ENCODE data around the gene CARD11. TPM values are rescaled to one million over a fixed set of nuclear protein-coding genes. Genes with fewer than 3 reads are reported as not detected.
"Not testable (repeated sequence)": the region's sequence is repeated elsewhere in the genome, so short reads cannot be mapped to it uniquely, and the experiment has no call there.

The CARD11 gene
- total RNA-seq, 2 experiments from 2014 or later = 99.4 to 105 TPM

DNA sequence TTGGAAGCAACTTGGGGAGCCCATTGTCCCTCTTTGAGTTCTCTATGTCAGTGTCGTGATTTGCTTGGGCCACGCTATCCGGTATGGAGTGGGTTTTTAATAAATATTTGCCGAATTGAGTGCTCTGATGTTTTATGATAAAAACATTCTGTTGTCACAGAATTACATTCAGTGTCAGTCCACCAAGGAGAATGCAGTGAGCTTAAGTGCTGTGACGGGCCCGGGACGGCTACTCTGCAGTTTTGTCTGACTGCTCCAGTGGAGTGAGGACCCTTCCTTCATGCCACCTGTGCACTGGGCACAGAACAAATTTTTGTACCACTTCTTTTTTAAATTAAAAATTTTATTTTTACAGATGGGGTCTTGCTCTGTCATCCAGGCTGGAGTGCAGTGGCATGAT lies 76.0 kb downstream of the CARD11 start:
- CTCF ChIA-PET = no interaction called here
- Mint-ChIP-seq H3K27me3 (ENCODE audit: low read depth) (no peaks in the 10 kb centered on the region), H3K36me3 (ENCODE audit: low read depth) (peaks cover 39% of the 10 kb centered on the region), H3K9me3 (peaks cover 27% of the 10 kb centered on the region), H3K4me3 (no peak overlapping the region), H3K4me1 (ENCODE audit: low read depth) (peaks cover 37% of the 10 kb centered on the region), H3K27ac (no peak overlapping the region)
- DNase-seq = peak; percentile 2
- intact Hi-C loops (cut with micrococcal nuclease) = no loop called here

DNA sequence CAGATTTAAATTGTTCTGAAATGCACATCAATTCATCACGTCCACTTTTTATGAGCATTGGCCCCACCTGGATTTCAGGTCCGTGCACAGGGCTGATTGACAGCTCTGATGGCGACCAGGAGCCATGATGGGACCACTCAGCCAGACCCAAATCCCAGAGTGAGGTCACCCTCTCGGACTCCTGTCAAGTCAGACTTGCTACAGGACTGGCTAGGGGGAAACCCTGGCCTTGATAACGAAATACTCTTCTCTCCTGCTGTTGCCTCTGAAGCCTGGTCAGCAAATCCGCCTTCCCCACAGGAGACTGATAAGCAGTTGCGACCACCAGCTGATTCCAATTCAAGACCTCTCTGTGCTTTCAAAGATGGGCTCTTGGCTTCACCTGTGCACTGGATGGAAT lies 76.4 kb downstream of the CARD11 start:
- peaks cover 37% of the 10 kb centered on the region for H3K36me3 Mint-ChIP-seq (ENCODE audit: low read depth)
- intact Hi-C loops (cut with micrococcal nuclease) = no loop called here
- no peaks in the 10 kb centered on the region for H3K27me3 Mint-ChIP-seq (ENCODE audit: low read depth)
- H3K27ac Mint-ChIP-seq = no peak overlapping the region
- no peak overlapping the region for H3K4me3 Mint-ChIP-seq
- CTCF ChIA-PET = interaction anchor here (1.2 kb wide), 1 partner anchor 103 kb away, joined by 6 read pairs; no protein-coding TSS in a partner anchor
- H3K9me3 Mint-ChIP-seq = peaks cover 27% of the 10 kb centered on the region
- peaks cover 37% of the 10 kb centered on the region for H3K4me1 Mint-ChIP-seq (ENCODE audit: low read depth)
- DNase-seq = peak; percentile 4

DNA sequence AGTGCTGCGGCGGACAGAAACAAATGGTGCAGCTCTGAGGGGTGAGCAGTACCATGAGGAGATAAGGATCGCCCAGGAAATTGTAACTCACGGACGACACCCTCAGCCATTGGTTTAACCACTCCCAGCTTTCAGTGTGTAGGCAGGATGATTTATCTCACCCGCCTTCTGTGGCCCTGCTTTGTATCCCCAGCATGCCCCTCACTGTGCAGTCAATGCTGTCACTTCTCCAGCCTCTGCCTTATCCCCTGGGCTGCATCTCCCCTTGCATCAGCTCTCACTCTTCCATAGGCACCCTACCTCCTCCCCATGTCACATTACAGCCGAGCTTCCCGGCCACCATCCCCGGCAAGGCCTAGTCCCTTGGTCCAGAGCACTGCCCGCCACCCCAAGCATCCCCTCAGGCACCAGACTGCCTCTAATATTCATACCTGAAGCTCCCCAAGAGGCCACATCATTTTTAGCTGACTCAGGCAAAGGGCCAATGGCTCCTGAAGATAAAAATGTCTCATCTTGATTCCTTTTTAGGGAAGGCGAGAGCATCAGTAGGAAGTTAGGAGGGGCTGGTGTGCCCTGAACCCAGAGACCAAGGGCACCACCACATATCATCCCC lies 77.1 kb downstream of the CARD11 start:
- DNase-seq = peak; percentile 2
- H3K4me3 Mint-ChIP-seq = no peak overlapping the region
- peak overlapping the region; percentile 31 for H3K27ac Mint-ChIP-seq

DNA sequence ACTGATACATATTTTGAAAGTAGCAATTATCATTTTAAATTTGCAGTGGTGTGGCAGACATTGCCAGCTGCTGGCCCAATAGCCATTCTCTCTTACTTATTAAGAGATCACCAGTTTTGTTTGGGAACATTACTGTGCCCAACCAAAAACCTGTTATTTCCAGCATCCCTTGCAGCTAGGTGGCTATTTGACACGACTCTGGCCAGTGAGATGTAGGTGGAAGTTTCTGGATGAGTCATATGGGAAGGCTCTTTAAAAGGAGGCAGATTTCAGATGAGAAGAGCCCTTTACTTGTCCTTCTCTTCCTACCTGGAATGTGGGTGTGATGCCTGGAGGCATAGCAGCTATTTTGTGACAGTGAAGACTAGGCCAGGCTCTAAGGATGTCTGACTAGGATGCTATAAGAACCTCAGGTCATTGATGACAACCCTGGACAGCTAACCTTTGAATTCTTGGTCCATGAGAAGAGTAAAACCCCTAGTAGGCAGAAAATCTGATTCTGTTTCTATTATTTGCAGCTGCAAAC lies 77.9 kb downstream of the CARD11 start:
- intact Hi-C loops (cut with micrococcal nuclease) = no loop called here
- H3K4me1 Mint-ChIP-seq (ENCODE audit: low read depth) = peaks cover 39% of the 10 kb centered on the region
- no peak overlapping the region for H3K4me3 Mint-ChIP-seq
- H3K27ac Mint-ChIP-seq = no peak overlapping the region
- H3K9me3 Mint-ChIP-seq = peaks cover 27% of the 10 kb centered on the region
- CTCF ChIA-PET = interaction anchor here (0.9 to 1.2 kb wide), 3 partner anchors 9 to 189 kb away, joined by 3 to 6 read pairs (median 6); no protein-coding TSS in a partner anchor
- peak; percentile 24 for DNase-seq
- peaks cover 40% of the 10 kb centered on the region for H3K36me3 Mint-ChIP-seq (ENCODE audit: low read depth)
- no peaks in the 10 kb centered on the region for H3K27me3 Mint-ChIP-seq (ENCODE audit: low read depth)

More for the DNA sequence above, 77.1 kb downstream of the CARD11 start:
- Mint-ChIP-seq H3K27me3 (ENCODE audit: low read depth) (no peaks in the 10 kb centered on the region), H3K36me3 (ENCODE audit: low read depth) (peaks cover 40% of the 10 kb centered on the region), H3K9me3 (peaks cover 27% of the 10 kb centered on the region), H3K4me1 (ENCODE audit: low read depth) (peaks cover 41% of the 10 kb centered on the region)
- intact Hi-C loops (cut with micrococcal nuclease) = no loop called here
- CTCF ChIA-PET = interaction anchor here (1.0 to 1.2 kb wide), 2 partner anchors 102 to 188 kb away, joined by 3 to 6 read pairs; no protein-coding TSS in a partner anchor

DNA sequence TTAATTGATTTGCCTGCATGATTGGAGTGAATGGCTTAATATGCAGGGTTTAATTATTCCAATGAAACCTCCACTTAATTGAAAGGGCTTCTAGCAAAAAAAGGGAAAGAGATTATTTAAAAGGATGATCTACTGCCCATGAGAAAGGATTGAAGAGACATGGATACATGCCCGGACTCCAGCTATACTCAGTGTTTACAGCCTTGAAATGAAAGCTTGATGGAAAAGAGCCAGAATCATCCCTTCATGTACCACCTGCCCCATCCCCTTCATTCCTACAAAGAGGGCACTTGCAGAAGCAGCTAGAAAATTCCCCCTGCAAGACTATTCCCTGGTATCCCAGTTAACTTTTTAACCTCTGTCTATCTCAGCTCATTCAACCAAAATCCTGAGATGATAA lies 78.4 kb downstream of the CARD11 start:
- CTCF ChIA-PET = interaction anchor here (0.9 kb wide), 1 partner anchor 9 kb away, joined by 6 read pairs; no protein-coding TSS in a partner anchor
- intact Hi-C loops (cut with micrococcal nuclease) = no loop called here
- no peak for DNase-seq
- Mint-ChIP-seq H3K4me3 (no peak overlapping the region), H3K36me3 (ENCODE audit: low read depth) (peaks cover 40% of the 10 kb centered on the region), H3K9me3 (peaks cover 27% of the 10 kb centered on the region), H3K27ac (no peak overlapping the region), H3K27me3 (ENCODE audit: low read depth) (no peaks in the 10 kb centered on the region), H3K4me1 (ENCODE audit: low read depth) (peaks cover 43% of the 10 kb centered on the region)

DNA sequence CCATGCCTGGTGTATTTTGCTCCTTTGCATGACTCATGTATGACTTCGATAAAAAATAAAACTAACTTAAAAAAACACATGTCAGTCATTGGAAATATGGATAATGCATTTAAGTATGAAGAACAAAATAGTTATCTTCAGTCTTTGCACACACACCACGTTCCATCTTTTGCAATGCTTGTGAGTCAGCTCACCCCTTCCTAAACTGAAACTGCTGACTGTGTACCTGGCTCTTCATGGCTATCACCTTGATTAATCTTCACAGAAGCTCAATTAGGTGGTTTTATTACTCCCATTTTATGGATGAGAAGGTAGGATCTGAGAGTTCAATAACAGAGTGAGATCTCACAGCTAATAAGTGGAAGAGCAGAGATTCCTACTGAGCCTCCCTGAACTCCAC lies 79.5 kb downstream of the CARD11 start:
- Mint-ChIP-seq H3K4me3 (no peak overlapping the region), H3K27me3 (ENCODE audit: low read depth) (no peaks in the 10 kb centered on the region), H3K9me3 (peaks cover 27% of the 10 kb centered on the region), H3K27ac (no peak overlapping the region), H3K4me1 (ENCODE audit: low read depth) (peaks cover 52% of the 10 kb centered on the region), H3K36me3 (ENCODE audit: low read depth) (peaks cover 43% of the 10 kb centered on the region)
- intact Hi-C loops (cut with micrococcal nuclease) = no loop called here
- no peak for DNase-seq
- CTCF ChIA-PET = interaction anchor here (0.8 to 1.1 kb wide), 2 partner anchors 9 kb away, joined by 3 to 4 read pairs; no protein-coding TSS in a partner anchor

DNA sequence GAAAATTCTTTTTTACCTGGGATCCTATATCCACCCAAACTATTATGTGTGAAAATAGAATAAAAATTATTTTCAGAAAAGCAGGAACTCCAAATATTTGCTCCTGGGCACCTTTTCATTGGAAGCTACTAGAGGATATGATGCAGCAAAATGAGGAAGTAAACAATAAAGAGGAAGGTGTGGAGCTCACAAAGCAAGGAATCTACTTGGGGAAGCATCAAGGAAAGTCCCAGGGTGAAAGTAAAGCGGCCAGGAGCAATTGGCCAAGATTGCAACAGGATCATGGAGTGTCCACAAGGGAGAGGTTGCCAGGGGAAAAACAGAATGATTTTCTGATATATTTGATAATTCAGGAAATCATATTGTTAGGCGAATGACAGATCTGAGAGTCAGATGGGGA lies 80.8 kb downstream of the CARD11 start:
- peaks cover 63% of the 10 kb centered on the region for H3K4me1 Mint-ChIP-seq (ENCODE audit: low read depth)
- CTCF ChIA-PET = no interaction called here

DNA sequence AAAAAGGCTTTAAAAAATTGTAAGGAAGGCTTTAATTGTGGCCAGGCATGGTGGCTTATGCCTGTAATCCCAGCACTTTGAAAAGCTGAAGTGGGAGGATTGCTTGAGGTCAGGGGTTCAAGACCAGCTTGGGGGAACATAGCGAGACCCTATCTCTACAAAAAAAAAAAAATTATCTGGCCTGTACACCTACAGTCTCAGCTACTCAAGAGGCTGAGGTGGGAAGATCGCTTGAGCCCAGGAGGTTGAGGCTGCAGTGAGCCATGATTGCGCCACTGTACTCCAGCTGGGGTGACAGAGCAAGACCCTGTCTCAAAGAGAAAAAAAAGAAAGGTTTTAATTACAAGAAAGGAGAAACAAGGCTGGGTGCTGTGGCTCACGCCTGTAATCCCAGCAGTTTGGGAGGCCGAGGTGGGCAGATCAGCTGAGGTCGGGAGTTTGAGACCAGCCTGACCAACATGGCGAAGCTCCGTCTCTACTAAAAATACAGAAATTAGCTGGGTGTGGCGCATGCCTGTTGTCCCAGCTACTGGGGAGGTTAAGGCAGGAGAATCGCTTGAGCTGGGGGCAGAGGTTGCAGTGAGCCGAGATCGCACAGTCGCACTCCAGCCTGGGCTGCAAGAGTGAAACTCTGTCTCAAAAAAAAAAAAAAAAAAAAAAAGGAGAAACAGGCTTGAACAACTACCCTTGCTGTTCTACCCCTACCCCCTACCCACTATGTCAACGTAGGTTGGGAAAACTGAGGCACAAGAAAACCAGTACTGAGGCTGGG lies 83.7 kb downstream of the CARD11 start:
- intact Hi-C loops (cut with micrococcal nuclease) = no loop called here
- no peaks in the 10 kb centered on the region for H3K27me3 Mint-ChIP-seq (ENCODE audit: low read depth)
- H3K27ac Mint-ChIP-seq = peak overlapping the region; percentile 74
- peaks cover 45% of the 10 kb centered on the region for H3K36me3 Mint-ChIP-seq (ENCODE audit: low read depth)
- H3K4me1 Mint-ChIP-seq (ENCODE audit: low read depth) = peaks cover 80% of the 10 kb centered on the region
- H3K4me3 Mint-ChIP-seq = no peak overlapping the region
- CTCF ChIA-PET = no interaction called here
- no peaks in the 10 kb centered on the region for H3K9me3 Mint-ChIP-seq
- peak; percentile 3 for DNase-seq

More for the DNA sequence above, 80.8 kb downstream of the CARD11 start:
- H3K27me3 Mint-ChIP-seq (ENCODE audit: low read depth) = no peaks in the 10 kb centered on the region
- H3K27ac Mint-ChIP-seq = no peak overlapping the region
- H3K36me3 Mint-ChIP-seq (ENCODE audit: low read depth) = peaks cover 52% of the 10 kb centered on the region
- H3K4me3 Mint-ChIP-seq = no peak overlapping the region
- intact Hi-C loops (cut with micrococcal nuclease) = no loop called here
- H3K9me3 Mint-ChIP-seq = peaks cover 22% of the 10 kb centered on the region
- no peak for DNase-seq

DNA sequence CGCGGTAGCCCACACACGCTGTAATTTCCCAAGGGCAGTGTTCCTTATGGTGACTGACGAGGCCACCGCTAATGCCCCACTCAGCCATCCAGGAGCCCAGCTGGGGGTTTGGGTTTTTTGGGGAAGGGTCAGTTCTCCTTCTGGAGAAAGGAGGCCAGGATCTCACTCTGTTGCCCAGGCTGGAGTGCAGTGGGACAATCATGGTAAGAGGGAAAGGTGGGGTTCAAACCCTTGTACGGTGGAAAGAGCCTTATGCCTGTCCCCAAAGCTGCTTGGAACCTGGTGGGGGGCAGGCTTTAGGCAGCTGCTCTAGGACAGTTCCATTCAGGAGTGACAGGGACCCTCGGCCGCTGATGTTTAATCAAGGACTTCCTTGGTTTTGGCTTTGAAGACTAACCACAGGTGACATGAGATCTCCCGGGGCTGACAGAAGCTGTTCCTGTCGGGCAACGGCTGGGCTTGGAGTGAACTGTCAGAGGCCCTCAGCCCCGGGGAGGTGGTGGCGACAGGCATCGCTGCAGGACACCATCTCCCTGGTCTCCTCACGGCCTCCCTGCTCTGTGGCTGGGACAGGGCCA lies 84.5 kb downstream of the CARD11 start:
- CTCF ChIA-PET = no interaction called here
- no peak overlapping the region for H3K4me3 Mint-ChIP-seq
- peak overlapping the region; percentile 89 for H3K27ac Mint-ChIP-seq
- no peaks in the 10 kb centered on the region for H3K27me3 Mint-ChIP-seq (ENCODE audit: low read depth)
- peak; percentile 31 for DNase-seq
- H3K36me3 Mint-ChIP-seq (ENCODE audit: low read depth) = peaks cover 49% of the 10 kb centered on the region
- no peaks in the 10 kb centered on the region for H3K9me3 Mint-ChIP-seq
- H3K4me1 Mint-ChIP-seq (ENCODE audit: low read depth) = peaks cover 82% of the 10 kb centered on the region
- intact Hi-C loops (cut with micrococcal nuclease) = no loop called here

DNA sequence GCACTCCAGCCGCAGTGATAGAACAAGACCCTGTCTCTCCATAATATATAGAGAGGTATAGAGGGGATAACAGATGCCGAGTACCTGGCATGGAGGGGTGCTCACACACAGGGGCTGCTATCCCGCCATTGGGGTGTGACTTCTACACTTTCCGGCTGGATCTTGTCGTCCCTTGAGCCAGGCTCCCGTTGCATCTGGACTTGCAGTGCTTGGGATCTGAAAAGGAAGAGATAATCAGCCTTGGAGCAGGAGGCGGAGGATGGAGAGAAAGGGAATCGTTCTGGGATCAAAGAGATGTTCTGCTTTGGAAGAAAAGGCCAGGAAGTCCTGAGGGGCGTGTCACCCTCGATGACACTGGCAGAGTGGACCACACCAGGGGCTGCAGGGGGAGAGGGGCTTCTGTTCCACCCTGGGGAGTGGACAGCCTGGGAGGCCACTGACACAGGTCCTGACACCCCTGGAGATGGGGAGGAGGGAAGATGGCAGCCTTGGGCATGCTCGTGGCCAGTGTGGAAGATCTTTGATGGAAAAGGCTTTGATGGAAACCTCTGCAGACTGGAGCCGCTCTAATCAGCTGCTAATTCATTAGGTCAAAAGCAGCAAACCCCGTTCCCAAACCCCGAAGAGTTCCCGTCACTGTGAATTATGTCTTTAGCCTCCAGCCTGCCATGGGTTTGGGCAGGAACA lies 85.1 kb downstream of the CARD11 start:
- intact Hi-C loops (cut with micrococcal nuclease) = no loop called here
- no peaks in the 10 kb centered on the region for H3K9me3 Mint-ChIP-seq
- no peaks in the 10 kb centered on the region for H3K27me3 Mint-ChIP-seq (ENCODE audit: low read depth)
- H3K4me1 Mint-ChIP-seq (ENCODE audit: low read depth) = peaks cover 83% of the 10 kb centered on the region
- H3K27ac Mint-ChIP-seq = peak overlapping the region; percentile 89
- H3K4me3 Mint-ChIP-seq = no peak overlapping the region
- CTCF ChIA-PET = no interaction called here
- DNase-seq = peak; percentile 1
- H3K36me3 Mint-ChIP-seq (ENCODE audit: low read depth) = peaks cover 55% of the 10 kb centered on the region

DNA sequence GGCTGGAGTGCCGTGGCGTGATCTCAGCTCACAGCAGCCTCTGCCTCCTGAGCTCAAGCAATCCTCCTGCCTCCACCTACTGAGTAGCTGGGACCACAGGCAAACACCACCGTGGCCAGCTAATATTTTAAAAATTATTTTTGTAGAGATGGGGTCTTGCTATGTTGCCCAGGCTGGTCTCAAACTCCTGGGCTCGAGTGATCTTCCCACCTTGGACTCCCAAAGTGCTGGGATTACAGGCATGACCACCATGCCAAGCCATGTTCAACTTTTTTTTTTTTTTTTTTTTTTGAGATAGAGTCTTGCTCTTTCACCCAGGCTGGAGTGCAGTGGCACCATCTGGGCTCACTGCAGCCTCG lies 86.3 kb downstream of the CARD11 start:
- H3K4me1 Mint-ChIP-seq (ENCODE audit: low read depth) = peaks cover 78% of the 10 kb centered on the region

More for the DNA sequence above, 86.3 kb downstream of the CARD11 start:
- CTCF ChIA-PET = interaction anchor here (0.6 to 0.7 kb wide), 2 partner anchors 19 to 252 kb away, joined by 4 to 8 read pairs; no protein-coding TSS in a partner anchor
- H3K36me3 Mint-ChIP-seq (ENCODE audit: low read depth) = peaks cover 58% of the 10 kb centered on the region
- H3K27me3 Mint-ChIP-seq (ENCODE audit: low read depth); H3K9me3 Mint-ChIP-seq; H3K4me3 Mint-ChIP-seq: not testable (repeated sequence)
- intact Hi-C loops (cut with micrococcal nuclease) = loop anchor here (2.0 kb wide), 1 partner anchor 71 kb away; no protein-coding TSS in a partner anchor
- DNase-seq = peak; percentile 0
- peak overlapping the region; percentile 89 for H3K27ac Mint-ChIP-seq
